ENCODE measurements around the gene OPA1.

The OPA1 gene

GRCh38 chr3:193617628-193618027, 24.6 kb downstream of the OPA1 start:
- H3K27ac ChIP-seq: no peak overlapping the region
- DNase-seq (ENCODE audit: low spot score): no peak
- TF ChIP-seq, protein P1, sequence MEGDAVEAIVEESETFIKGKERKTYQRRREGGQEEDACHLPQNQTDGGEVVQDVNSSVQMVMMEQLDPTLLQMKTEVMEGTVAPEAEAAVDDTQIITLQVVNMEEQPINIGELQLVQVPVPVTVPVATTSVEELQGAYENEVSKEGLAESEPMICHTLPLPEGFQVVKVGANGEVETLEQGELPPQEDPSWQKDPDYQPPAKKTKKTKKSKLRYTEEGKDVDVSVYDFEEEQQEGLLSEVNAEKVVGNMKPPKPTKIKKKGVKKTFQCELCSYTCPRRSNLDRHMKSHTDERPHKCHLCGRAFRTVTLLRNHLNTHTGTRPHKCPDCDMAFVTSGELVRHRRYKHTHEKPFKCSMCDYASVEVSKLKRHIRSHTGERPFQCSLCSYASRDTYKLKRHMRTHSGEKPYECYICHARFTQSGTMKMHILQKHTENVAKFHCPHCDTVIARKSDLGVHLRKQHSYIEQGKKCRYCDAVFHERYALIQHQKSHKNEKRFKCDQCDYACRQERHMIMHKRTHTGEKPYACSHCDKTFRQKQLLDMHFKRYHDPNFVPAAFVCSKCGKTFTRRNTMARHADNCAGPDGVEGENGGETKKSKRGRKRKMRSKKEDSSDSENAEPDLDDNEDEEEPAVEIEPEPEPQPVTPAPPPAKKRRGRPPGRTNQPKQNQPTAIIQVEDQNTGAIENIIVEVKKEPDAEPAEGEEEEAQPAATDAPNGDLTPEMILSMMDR (conservative IDR thresholded peaks at IDR 0.05; ENCODE audit: low read depth): no peak
- ChIA-PET POLR2A (ENCODE audit: low non-redundant PET) (no interaction called here), CTCF (interaction anchor here (0.9 kb wide), 1 partner anchor 21 kb away, joined by 4 read pairs; no protein-coding TSS in a partner anchor)

DNA sequence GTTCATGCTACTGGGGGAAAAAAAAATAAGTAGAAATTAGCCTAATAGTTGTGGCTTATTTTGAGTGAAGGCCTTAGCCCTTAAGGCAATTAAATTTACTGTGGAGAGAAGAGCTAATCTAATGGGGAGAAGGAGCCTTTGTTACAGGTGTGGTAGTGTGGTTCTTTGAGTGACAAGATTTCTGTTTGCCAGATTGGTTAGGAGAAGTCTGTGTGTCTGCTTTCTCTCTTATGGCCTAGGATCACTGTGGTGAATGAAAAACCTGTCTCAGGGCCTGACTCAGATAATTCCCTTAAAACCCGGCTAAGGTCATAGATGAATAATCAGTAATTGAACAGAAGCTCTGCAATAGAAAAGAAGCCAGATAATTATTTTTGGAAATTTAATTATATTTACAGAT, 27.0 kb downstream of the OPA1 start:
- H3K27ac ChIP-seq: no peak overlapping the region
- TF ChIP-seq, protein P1 (conservative IDR thresholded peaks at IDR 0.05; ENCODE audit: low read depth): no peak
- no peak for DNase-seq (ENCODE audit: low spot score)
- ChIA-PET CTCF (no interaction called here), POLR2A (ENCODE audit: low non-redundant PET) (no interaction called here)

- no peak overlapping the region for H3K27ac ChIP-seq
Measured at GRCh38 chr3:193620650-193621049, 27.6 kb downstream of the OPA1 start.

GRCh38 chr3:193621127-193621526, 28.1 kb downstream of the OPA1 start:
- no peak overlapping the region for H3K27ac ChIP-seq
- TF ChIP-seq, protein P1 (conservative IDR thresholded peaks at IDR 0.05; ENCODE audit: low read depth): no peak
- CTCF ChIA-PET: no interaction called here
- no peak for DNase-seq (ENCODE audit: low spot score)
- POLR2A ChIA-PET (ENCODE audit: low non-redundant PET): no interaction called here

More at GRCh38 chr3:193620650-193621049, 27.6 kb downstream of the OPA1 start:
- CTCF ChIA-PET: no interaction called here
- no peak for DNase-seq (ENCODE audit: low spot score)
- POLR2A ChIA-PET (ENCODE audit: low non-redundant PET): no interaction called here
- TF ChIP-seq, protein P1 (conservative IDR thresholded peaks at IDR 0.05; ENCODE audit: low read depth): no peak

GRCh38 chr3:193630005-193630404, 37.0 kb downstream of the OPA1 start:
- TF ChIP-seq, protein P1 (conservative IDR thresholded peaks at IDR 0.05; ENCODE audit: low read depth): no peak
- no peak for DNase-seq (ENCODE audit: low spot score)
- ChIA-PET CTCF (no interaction called here), POLR2A (ENCODE audit: low non-redundant PET) (no interaction called here)
- H3K27ac ChIP-seq: no peak overlapping the region

- ChIA-PET POLR2A (ENCODE audit: low non-redundant PET) (no interaction called here), CTCF (no interaction called here)
- DNase-seq (ENCODE audit: low spot score): no peak
- TF ChIP-seq, protein P1 (conservative IDR thresholded peaks at IDR 0.05; ENCODE audit: low read depth): no peak
- no peak overlapping the region for H3K27ac ChIP-seq
Measured at GRCh38 chr3:193637831-193638230, 44.8 kb downstream of the OPA1 start.

DNA sequence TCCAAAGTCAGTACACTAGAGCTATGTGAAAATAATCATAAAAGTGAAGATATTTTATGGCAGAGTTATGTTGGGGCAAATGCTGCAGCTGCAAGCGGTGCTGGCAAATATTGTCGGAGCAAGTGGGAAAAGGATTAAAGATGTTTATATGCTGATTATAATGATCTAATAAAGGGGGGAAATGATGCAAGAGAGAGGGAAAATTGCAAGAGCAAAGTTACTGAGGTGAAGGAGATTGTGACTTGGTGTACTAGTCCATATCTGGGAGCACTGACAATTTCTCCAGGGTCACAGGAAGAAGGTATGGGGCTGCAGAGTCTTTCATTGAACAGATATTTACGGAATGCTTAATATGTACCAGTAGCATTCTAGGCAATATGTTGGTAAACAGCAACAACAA, 45.8 kb downstream of the OPA1 start:
- TF ChIP-seq, protein P1 (conservative IDR thresholded peaks at IDR 0.05; ENCODE audit: low read depth): no peak
- ChIA-PET CTCF (interaction anchor here (1.3 kb wide), 1 partner anchor 22 kb away, joined by 4 read pairs; no protein-coding TSS in a partner anchor), POLR2A (ENCODE audit: low non-redundant PET) (no interaction called here)
- no peak overlapping the region for H3K27ac ChIP-seq
- DNase-seq (ENCODE audit: low spot score): no peak

Measured in RWPE1 (cell line).